H9 (cell line): ENCODE data around the gene FCRLA. TPM values are rescaled to one million over a fixed set of nuclear protein-coding genes. Genes with fewer than 3 reads are reported as not detected.
"Not testable (repeated sequence)": the region's sequence is repeated elsewhere in the genome, so short reads cannot be mapped to it uniquely, and the experiment has no call there.

Experiments
- DNase-seq: peaks from one replicate; pipeline ENCODE4 v3.0.0-alpha.2; 2017
- H2AFZ ChIP-seq: one replicate; pipeline ENCODE4 v1.6.1; 2013; ENCODE audit warnings: mild to moderate bottlenecking, low read length, control low read depth, moderate library complexity
- H2AK5ac ChIP-seq: 2 replicates; pipeline ENCODE4 v1.6.1; 2013; ENCODE audit warnings: low read length, control low read depth, mixed read lengths; ENCODE audit not compliant: insufficient read length
- H2BK120ac ChIP-seq: one replicate; pipeline ENCODE4 v1.6.1; 2013; ENCODE audit warnings: low read depth, mild to moderate bottlenecking, low read length, control low read depth, inconsistent platforms; ENCODE audit not compliant: poor library complexity, severe bottlenecking
- H2BK12ac ChIP-seq: 2 replicates; pipeline ENCODE4 v1.6.1; 2013; ENCODE audit warnings: low read length, control low read depth, mixed read lengths, low read depth; ENCODE audit not compliant: insufficient read length
- H2BK15ac ChIP-seq: 2 replicates; pipeline ENCODE4 v1.6.1; 2013; ENCODE audit warnings: low read depth, low read length, control low read depth
- H2BK20ac ChIP-seq: one replicate; pipeline ENCODE4 v1.6.1; 2013; ENCODE audit warnings: low read depth, mild to moderate bottlenecking, low read length, control low read depth, inconsistent platforms; ENCODE audit not compliant: poor library complexity, severe bottlenecking
- H2BK5ac ChIP-seq: 2 replicates; pipeline ENCODE4 v1.6.1; 2013; ENCODE audit warnings: low read length, control low read depth, mixed read lengths; ENCODE audit not compliant: insufficient read length
- H3K14ac ChIP-seq: 2 replicates; pipeline ENCODE4 v1.6.1; 2013; ENCODE audit warnings: low read length, control low read depth; ENCODE audit not compliant: insufficient read depth
- H3K18ac ChIP-seq: 2 replicates; pipeline ENCODE4 v1.6.1; 2013; ENCODE audit warnings: low read depth, mild to moderate bottlenecking, mixed read lengths, low read length, control low read depth; ENCODE audit not compliant: insufficient read length
- H3K23ac ChIP-seq: 2 replicates; pipeline ENCODE4 v1.6.1; 2013; ENCODE audit warnings: low read length, control low read depth, mixed read lengths, low read depth; ENCODE audit not compliant: insufficient read length
- H3K23me2 ChIP-seq: 2 replicates; pipeline ENCODE4 v1.6.1; 2013; ENCODE audit warnings: low read depth, mild to moderate bottlenecking, mixed read lengths, low read length, control low read depth; ENCODE audit not compliant: insufficient read length, poor library complexity, severe bottlenecking
- H3K27ac ChIP-seq: 2 replicates; pipeline ENCODE4 v1.5.1; 2013; ENCODE audit warnings: low read length, control low read depth, mixed read lengths, low read depth; ENCODE audit not compliant: insufficient read length
- H3K27me3 ChIP-seq: 2 replicates; pipeline ENCODE4 v1.6.1; 2013; ENCODE audit warnings: low read length, control low read depth, inconsistent platforms; ENCODE audit not compliant: insufficient read depth
- H3K4ac ChIP-seq: 2 replicates; pipeline ENCODE4 v1.6.1; 2013; ENCODE audit warnings: low read depth, mild to moderate bottlenecking, control low read depth, inconsistent platforms, low read length, moderate library complexity
- H3K4me1 ChIP-seq: 2 replicates; pipeline ENCODE4 v1.6.1; 2013; ENCODE audit warnings: low read length, control low read depth, inconsistent platforms; ENCODE audit not compliant: insufficient read depth
- H3K4me2 ChIP-seq: 2 replicates; pipeline ENCODE4 v1.6.1; 2013; ENCODE audit warnings: low read length, control low read depth, mixed read lengths; ENCODE audit not compliant: insufficient read length, insufficient read depth
- H3K56ac ChIP-seq: 2 replicates; pipeline ENCODE4 v1.6.1; 2013; ENCODE audit warnings: low read depth, mild to moderate bottlenecking, mixed read lengths, low read length, control low read depth; ENCODE audit not compliant: insufficient read length
- H3K79me1 ChIP-seq: 2 replicates; pipeline ENCODE4 v1.6.1; 2013; ENCODE audit warnings: low read depth, mild to moderate bottlenecking, moderate library complexity, low read length, control low read depth, inconsistent platforms; ENCODE audit not compliant: insufficient read depth, poor library complexity, severe bottlenecking
- H3K79me2 ChIP-seq: 2 replicates; pipeline ENCODE4 v1.6.1; 2013; ENCODE audit warnings: low read length, control low read depth, inconsistent platforms; ENCODE audit not compliant: insufficient read depth
- H3K9ac ChIP-seq: 2 replicates; pipeline ENCODE4 v1.6.1; 2013; ENCODE audit warnings: low read length, control low read depth, mixed read lengths; ENCODE audit not compliant: insufficient read length; ENCODE audit errors: extremely low read depth
- H3K9me3 ChIP-seq: one replicate; pipeline ENCODE4 v1.6.1; 2013; ENCODE audit warnings: low read depth, low read length, inconsistent platforms; ENCODE audit not compliant: control insufficient read depth
- H3T11ph ChIP-seq: one replicate; pipeline ENCODE4 v1.6.1; 2013; ENCODE audit warnings: mild to moderate bottlenecking, low read length, control low read depth, inconsistent platforms
- H4K20me1 ChIP-seq: one replicate; pipeline ENCODE4 v1.6.1; 2013; ENCODE audit not compliant: control insufficient read depth, insufficient read length, insufficient read depth
- H4K5ac ChIP-seq: 2 replicates; pipeline ENCODE4 v1.6.1; 2013; ENCODE audit warnings: low read depth, mild to moderate bottlenecking, mixed read lengths, low read length, control low read depth; ENCODE audit not compliant: insufficient read length
- H4K8ac ChIP-seq: replicated peaks from 2 replicates; pipeline ENCODE4 v1.6.1; 2013; ENCODE audit warnings: low read length, control low read depth, mixed read lengths, low read depth; ENCODE audit not compliant: insufficient read length
- H4K91ac ChIP-seq: 2 replicates; pipeline ENCODE4 v1.6.1; 2013; ENCODE audit warnings: low read depth, mild to moderate bottlenecking, moderate library complexity, mixed read lengths, low read length, control low read depth; ENCODE audit not compliant: insufficient read length
- H3K27ac Mint-ChIP-seq, 3 experiments: 2 replicates in 2 of 3; 3 replicates in 1 of 3; pipeline ENCODE4 v1.8.0; 2020 to 2021; ENCODE audit warnings: mixed read lengths in 3 of 3, mild to moderate bottlenecking in 1 of 3, moderate library complexity in 1 of 3
- H3K27me3 Mint-ChIP-seq: 2 replicates; pipeline ENCODE4 v1.8.0; 2021; ENCODE audit warnings: low read depth, mild to moderate bottlenecking, moderate library complexity, mixed read lengths
- H3K36me3 Mint-ChIP-seq, 3 experiments: 2 replicates in 2 of 3; 3 replicates in 1 of 3; pipeline ENCODE4 v1.8.0; 2020 to 2021; ENCODE audit warnings: low read depth in 3 of 3, mixed read lengths in 3 of 3; ENCODE audit not compliant: insufficient read depth in 1 of 3
- H3K4me1 Mint-ChIP-seq, 2 experiments: 2 replicates each; pipeline ENCODE4 v1.8.0; 2020; ENCODE audit warnings: mixed read lengths in 2 of 2
- H3K4me3 Mint-ChIP-seq, 2 experiments: 2 replicates in 1 of 2; 3 replicates in 1 of 2; pipeline ENCODE4 v1.8.0; 2020 to 2021; ENCODE audit warnings: mild to moderate bottlenecking in 2 of 2, mixed read lengths in 2 of 2, moderate library complexity in 1 of 2
- H3K9me3 Mint-ChIP-seq, 2 experiments: 2 replicates in 1 of 2; 3 replicates in 1 of 2; pipeline ENCODE4 v1.8.0; 2020; ENCODE audit warnings: mild to moderate bottlenecking in 2 of 2, mixed read lengths in 2 of 2, moderate library complexity in 1 of 2
- WGBS: extraction: QIAGEN DNeasy Blood & Tissue Kit; methylation state at CpG from one replicate; pipeline ENCODE4 v1.1.7; 2013; ENCODE audit warnings: missing lambda C conversion rate, low lambda C conversion rate, mixed read lengths; ENCODE audit not compliant: insufficient read length; ENCODE audit errors: extremely low coverage; 5-methylcytosine and 5-hydroxymethylcytosine counted together
- total RNA-seq: library from RNA; stranded (reverse); gene quantifications from 2 replicates; pipeline ENCODE4 v1.2.1, GENCODE V29; 2021

Gene FCRLA
- total RNA-seq, 1 experiment from 2014 or later, result not detected

- DNase-seq, H3K14ac ChIP-seq, H2AFZ ChIP-seq, H3K36me3 Mint-ChIP-seq, H3K9me3 ChIP-seq, H3K27me3 Mint-ChIP-seq, H2BK5ac ChIP-seq, H3K56ac ChIP-seq, H3K9ac ChIP-seq, H3K4ac ChIP-seq, H3K27ac ChIP-seq, H2BK120ac ChIP-seq, H3K27me3 ChIP-seq, H3T11ph ChIP-seq, H4K5ac ChIP-seq, H3K27ac Mint-ChIP-seq, H4K91ac ChIP-seq, H3K79me2 ChIP-seq, H2BK20ac ChIP-seq, H3K18ac ChIP-seq, H3K79me1 ChIP-seq, H3K9me3 Mint-ChIP-seq, H4K20me1 ChIP-seq, H3K4me3 Mint-ChIP-seq, H4K8ac ChIP-seq, H2BK12ac ChIP-seq, H3K4me2 ChIP-seq, H3K23ac ChIP-seq, H2AK5ac ChIP-seq, H2BK15ac ChIP-seq, H3K4me1 ChIP-seq, H3K23me2 ChIP-seq, H3K4me1 Mint-ChIP-seq: not testable (repeated sequence)
- WGBS, result no CpG with 5 or more reads among the region's 9 CpGs
These were observed 45.2 kb upstream of the FCRLA start for GRCh38 chr1:161661660-161662311.

DNA sequence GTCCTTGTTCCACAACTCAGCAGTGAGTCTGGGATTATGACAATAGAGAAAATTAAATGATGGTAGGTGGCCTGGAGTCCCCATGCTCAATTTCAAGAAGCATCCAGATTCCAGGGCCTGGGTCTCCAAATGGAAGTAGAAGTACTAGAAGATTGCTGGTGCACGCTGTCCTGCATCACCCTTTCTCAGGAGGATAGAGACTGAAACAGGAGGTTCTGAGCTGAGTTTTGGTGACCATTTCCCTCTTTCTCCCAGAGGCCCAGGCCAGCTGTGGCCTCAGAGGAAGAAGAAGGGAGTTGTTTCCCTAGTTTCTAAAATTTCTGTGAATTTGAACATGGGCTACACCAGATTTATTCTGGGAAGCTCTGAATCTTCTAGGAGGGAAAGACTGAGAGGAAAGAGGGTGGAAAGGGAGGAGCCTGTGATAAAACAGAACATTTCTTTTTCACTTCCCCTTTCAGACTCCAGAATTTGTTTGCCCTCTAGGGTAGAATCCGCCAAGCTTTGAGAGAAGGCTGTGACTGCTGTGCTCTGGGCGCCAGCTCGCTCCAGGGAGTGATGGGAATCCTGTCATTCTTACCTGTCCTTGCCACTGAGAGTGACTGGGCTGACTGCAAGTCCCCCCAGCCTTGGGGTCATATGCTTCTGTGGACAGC is 44.2 kb upstream of the FCRLA start, which contains the start of gene FCGR2B:
TSS of gene FCGR2B (plus strand) at position 460 of the 656 bp plus-strand sequence. CDS start at position 559, 99 bp downstream.
- H2BK20ac ChIP-seq, H3K36me3 Mint-ChIP-seq, H3K9me3 ChIP-seq, H3K4me1 ChIP-seq, H4K20me1 ChIP-seq, H2AK5ac ChIP-seq, H2BK15ac ChIP-seq, H3K56ac ChIP-seq, H3K4ac ChIP-seq, H3K9ac ChIP-seq, H3K23ac ChIP-seq, H3K4me1 Mint-ChIP-seq, H3K27me3 ChIP-seq, H4K91ac ChIP-seq, H3K79me1 ChIP-seq, H3K23me2 ChIP-seq, H4K5ac ChIP-seq, H2AFZ ChIP-seq, H3K27ac Mint-ChIP-seq, DNase-seq, H2BK12ac ChIP-seq, H3K27ac ChIP-seq, H3T11ph ChIP-seq, H3K27me3 Mint-ChIP-seq, H3K79me2 ChIP-seq, H3K9me3 Mint-ChIP-seq, H2BK5ac ChIP-seq, H3K4me2 ChIP-seq, H2BK120ac ChIP-seq, H3K18ac ChIP-seq, H4K8ac ChIP-seq, H3K4me3 Mint-ChIP-seq, H3K14ac ChIP-seq: not testable (repeated sequence)
- WGBS, result no CpG with 5 or more reads among the region's 4 CpGs
